ENCODE results near the gene PRKCE.

The PRKCE gene

DNA sequence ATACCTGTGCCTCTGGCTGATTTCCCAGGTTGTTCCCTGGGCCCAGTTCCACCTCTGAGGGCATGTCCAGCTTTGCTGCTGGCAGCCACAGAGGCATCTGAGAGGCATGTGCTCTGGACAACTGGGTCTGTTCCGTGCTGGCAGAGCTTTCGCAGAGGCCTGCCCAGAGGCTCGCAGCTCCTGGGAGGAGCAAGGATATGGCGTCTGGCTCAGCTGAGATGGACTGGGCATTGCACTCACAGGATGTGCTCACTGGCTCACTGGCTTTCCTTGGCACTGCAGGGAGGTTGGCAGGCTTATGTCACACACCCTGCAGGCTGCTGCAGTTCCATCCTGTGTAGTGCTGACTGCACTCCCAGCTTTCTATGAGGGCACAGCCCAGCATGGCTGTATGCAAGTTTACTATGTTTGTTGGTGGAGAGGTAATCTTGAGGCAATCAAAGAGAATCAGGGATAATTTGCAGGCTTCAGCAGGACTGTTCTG is 172.3 kb downstream of the PRKCE start:
- in situ Hi-C loops (cut with MboI; ENCODE audit: low sequenced_read_pairs, unreplicated experiment): no loop called here
- no peak for DNase-seq (ENCODE audit: low spot score)
- TF ChIP-seq, protein P1, sequence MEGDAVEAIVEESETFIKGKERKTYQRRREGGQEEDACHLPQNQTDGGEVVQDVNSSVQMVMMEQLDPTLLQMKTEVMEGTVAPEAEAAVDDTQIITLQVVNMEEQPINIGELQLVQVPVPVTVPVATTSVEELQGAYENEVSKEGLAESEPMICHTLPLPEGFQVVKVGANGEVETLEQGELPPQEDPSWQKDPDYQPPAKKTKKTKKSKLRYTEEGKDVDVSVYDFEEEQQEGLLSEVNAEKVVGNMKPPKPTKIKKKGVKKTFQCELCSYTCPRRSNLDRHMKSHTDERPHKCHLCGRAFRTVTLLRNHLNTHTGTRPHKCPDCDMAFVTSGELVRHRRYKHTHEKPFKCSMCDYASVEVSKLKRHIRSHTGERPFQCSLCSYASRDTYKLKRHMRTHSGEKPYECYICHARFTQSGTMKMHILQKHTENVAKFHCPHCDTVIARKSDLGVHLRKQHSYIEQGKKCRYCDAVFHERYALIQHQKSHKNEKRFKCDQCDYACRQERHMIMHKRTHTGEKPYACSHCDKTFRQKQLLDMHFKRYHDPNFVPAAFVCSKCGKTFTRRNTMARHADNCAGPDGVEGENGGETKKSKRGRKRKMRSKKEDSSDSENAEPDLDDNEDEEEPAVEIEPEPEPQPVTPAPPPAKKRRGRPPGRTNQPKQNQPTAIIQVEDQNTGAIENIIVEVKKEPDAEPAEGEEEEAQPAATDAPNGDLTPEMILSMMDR (IDR thresholded peaks at IDR 0.05; ENCODE audit: borderline replicate concordance, control extremely low read depth, extremely low read depth, insufficient read depth, missing control alignments): no peak

DNA sequence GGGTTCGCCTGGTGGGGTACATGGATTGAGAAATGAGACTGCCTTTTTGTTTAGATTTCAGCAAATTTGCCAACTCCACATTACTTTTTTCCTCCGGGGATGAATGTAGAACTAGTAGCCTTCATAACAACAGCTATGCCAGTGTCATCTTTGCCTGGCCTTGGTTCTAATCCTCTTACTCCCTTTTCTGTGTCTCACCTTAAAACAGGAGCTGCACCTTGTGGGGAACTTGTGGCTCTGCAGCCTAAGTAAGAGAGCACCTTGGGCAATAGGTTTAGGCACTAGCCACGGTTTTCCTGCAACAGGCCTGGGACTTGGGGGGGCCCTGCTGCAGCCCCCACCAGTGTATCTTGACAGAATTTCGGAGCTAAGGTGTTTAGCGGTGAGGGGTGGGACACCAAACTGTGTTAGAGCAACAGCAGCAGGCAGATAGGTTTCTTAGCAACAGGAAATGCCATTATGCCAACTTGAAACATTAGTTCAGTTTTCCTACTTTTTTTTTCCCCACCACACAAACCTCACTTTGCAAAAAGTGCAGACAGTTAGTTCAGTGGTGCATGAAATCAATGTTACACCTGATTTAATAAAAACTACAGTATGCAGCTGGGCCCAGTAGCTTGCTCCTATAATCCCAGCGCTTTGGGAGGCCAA is 173.7 kb downstream of the PRKCE start:
- no peak for DNase-seq (ENCODE audit: low spot score)
- TF ChIP-seq, protein P1 (IDR thresholded peaks at IDR 0.05; ENCODE audit: borderline replicate concordance, control extremely low read depth, extremely low read depth, insufficient read depth, missing control alignments): no peak
- in situ Hi-C loops (cut with MboI; ENCODE audit: low sequenced_read_pairs, unreplicated experiment): no loop called here

DNA sequence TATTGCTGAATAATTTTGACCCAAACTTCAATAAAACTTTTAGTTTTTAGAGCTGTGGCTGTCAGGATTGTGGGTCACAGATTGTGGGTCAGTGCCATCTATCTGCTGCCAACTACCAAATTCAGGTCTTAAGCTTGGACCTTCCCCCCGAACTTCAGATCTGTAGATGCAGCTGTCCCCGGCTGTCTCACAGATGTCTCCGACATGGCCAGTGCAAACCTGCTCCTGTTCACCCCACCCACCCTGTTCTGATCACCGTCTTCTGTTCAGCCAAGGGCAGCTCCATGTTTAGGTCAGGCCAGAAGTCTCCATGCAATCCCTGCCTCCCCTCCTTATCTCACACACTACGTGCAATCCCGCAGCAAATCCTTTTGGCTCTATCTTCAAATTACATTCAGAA is 175.0 kb downstream of the PRKCE start:
- in situ Hi-C loops (cut with MboI; ENCODE audit: low sequenced_read_pairs, unreplicated experiment): no loop called here
- TF ChIP-seq, protein P1 (IDR thresholded peaks at IDR 0.05; ENCODE audit: borderline replicate concordance, control extremely low read depth, extremely low read depth, insufficient read depth, missing control alignments): no peak
- DNase-seq (ENCODE audit: low spot score): no peak

DNA sequence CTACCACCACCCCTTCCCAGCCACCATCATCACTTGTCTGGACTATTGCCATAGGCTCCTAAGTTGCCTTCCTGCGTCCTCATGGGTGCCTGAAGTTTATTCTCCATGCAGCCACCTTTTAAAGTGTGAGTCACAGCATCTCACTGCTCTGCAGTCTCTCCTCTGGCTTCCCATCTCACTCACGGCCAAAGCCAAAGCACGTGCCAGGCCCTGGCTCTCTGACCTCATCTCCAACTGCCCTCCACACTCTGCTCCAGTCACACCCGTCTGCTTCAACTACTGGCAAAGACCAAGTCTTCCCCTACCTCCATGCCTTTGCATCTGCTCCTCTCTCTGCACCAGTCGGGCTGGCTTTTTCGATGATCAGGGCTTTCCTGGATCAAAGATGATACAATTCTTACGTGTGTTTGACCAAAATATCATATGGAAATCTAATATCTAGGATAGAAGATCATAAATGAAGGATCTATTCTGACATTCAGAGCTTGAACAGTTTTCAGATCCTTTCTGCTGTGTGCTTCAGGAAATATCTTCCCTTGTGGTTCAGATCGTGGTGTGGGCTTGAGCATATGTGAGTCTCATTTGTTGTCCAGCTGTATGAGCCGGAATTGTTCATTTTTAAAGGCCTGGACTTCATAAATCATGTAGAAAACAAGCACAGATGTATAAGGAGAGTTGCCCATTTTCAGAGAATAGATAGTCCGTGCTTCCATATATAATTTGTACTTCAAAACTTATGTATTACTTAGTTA is 175.6 kb downstream of the PRKCE start:
- in situ Hi-C loops (cut with MboI; ENCODE audit: low sequenced_read_pairs, unreplicated experiment): no loop called here
- no peak for DNase-seq (ENCODE audit: low spot score)
- TF ChIP-seq, protein P1 (IDR thresholded peaks at IDR 0.05; ENCODE audit: borderline replicate concordance, control extremely low read depth, extremely low read depth, insufficient read depth, missing control alignments): no peak

DNA sequence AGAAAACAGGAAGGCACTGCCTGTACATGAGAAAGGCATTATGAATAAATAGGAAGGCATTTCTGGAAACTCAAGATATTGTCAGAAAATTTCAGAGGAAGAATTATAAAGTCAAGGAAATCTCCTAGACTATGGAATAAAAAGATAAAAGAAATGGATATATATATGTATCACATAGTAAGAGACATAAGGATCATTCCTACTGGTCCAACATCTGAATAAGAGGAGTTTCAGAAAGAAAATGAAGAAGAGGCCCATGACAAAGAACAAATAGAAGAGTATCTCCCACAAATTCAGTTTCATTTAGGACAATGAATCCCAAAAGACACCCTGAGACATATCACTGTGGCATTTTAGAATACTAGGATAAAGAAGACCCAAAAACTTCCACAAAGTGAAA is 178.8 kb downstream of the PRKCE start:
- DNase-seq (ENCODE audit: low spot score): no peak
- in situ Hi-C loops (cut with MboI; ENCODE audit: low sequenced_read_pairs, unreplicated experiment): no loop called here
- TF ChIP-seq, protein P1 (IDR thresholded peaks at IDR 0.05; ENCODE audit: borderline replicate concordance, control extremely low read depth, extremely low read depth, insufficient read depth, missing control alignments): no peak

DNA sequence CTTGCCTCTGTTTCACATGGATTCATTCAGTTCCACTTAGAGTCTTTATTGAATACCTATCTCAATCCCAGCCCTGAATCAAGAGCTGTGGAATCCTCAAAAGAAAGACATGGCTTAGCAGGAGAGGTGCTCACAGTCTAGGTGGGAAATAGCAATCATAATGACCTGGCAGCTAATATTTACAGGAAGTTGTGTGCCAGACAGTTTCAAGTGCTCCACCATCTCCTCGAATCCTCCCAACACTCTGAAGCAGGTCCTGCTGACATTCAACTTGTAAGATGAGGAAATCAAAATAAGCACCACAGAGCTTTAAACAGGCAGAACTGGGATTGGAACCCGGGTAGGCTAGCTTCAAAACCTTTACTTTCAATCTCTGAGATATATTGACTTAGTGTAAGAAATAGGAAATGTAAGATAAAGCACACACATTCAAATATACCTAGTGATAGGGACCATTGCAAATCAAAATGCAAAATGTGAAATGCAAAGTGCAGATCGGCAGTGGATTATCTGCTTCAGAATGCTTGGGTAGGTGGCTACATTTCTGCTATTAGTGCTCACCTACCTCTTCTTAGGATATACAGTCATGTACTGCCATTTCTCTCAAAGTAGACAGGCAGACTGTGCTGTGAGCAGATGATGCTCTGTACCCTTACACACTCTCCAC is 182.0 kb downstream of the PRKCE start:
- DNase-seq (ENCODE audit: low spot score): no peak
- in situ Hi-C loops (cut with MboI; ENCODE audit: low sequenced_read_pairs, unreplicated experiment): no loop called here

More for the DNA sequence above, 182.0 kb downstream of the PRKCE start:
- TF ChIP-seq, protein P1 (IDR thresholded peaks at IDR 0.05; ENCODE audit: borderline replicate concordance, control extremely low read depth, extremely low read depth, insufficient read depth, missing control alignments): no peak
